OCI-LY3 (cell line): Measurements from ENCODE around the gene TMEM130.

Experiments used
- EZH2phosphoT487 ChIP-seq: fragments of 200-600 bp; shearing (Covaris generic); IDR thresholded peaks from 2 replicates; pipeline ENCODE4 v1.6.1; 2018; ENCODE audit warnings: antibody characterized with exemption, mixed run types, low read depth
- TF ChIP-seq, protein P1 (sequence below): fragments of 200-600, 300-600 bp; sonication (generic); IDR thresholded peaks from 2 replicates; pipeline ENCODE4 v1.5.1; 2014; ENCODE audit warnings: antibody characterized with exemption, low read length, low read depth

DNA sequence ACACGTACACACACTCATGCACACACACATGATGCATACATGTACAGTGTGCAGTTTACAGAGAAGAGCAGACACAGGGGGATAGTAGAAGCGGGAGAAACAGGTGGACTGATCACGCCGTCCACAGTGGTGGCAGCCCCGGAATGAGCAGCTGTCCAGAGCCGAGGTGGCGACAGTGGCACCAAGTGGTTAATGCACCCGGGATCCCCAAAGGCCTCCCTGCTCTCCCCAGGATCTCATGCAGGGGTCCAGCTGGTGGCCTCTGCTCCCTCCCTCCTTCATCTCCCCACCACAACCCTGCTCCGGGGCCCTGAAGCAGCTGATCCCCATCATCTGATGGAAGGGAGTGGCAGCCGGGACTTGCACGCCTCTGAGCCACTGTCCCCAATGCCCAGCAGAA is 29.7 kb downstream of the TMEM130 start:
- TF ChIP-seq EZH2phosphoT487: no peak
- TF ChIP-seq, protein P1, sequence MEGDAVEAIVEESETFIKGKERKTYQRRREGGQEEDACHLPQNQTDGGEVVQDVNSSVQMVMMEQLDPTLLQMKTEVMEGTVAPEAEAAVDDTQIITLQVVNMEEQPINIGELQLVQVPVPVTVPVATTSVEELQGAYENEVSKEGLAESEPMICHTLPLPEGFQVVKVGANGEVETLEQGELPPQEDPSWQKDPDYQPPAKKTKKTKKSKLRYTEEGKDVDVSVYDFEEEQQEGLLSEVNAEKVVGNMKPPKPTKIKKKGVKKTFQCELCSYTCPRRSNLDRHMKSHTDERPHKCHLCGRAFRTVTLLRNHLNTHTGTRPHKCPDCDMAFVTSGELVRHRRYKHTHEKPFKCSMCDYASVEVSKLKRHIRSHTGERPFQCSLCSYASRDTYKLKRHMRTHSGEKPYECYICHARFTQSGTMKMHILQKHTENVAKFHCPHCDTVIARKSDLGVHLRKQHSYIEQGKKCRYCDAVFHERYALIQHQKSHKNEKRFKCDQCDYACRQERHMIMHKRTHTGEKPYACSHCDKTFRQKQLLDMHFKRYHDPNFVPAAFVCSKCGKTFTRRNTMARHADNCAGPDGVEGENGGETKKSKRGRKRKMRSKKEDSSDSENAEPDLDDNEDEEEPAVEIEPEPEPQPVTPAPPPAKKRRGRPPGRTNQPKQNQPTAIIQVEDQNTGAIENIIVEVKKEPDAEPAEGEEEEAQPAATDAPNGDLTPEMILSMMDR: no peak
